Astrocyte (in vitro differentiated cells and primary cell): Measurements from ENCODE around the gene PEMT.

Source experiments
- CTCF ChIP-seq: IDR thresholded peaks from 2 replicates; pipeline ENCODE4 v1.5.1; 2011; ENCODE audit warnings: low read depth, mild to moderate bottlenecking, inconsistent platforms, low read length, moderate library complexity; ENCODE audit not compliant: insufficient read depth
- EZH2 ChIP-seq: IDR thresholded peaks from 2 replicates; pipeline ENCODE4 v1.6.1; 2012; ENCODE audit warnings: mild to moderate bottlenecking, low read length, inconsistent platforms; ENCODE audit not compliant: insufficient read depth

- TF ChIP-seq CTCF (no peak), EZH2 (no peak)
Measured at GRCh38 chr17:17469996-17470395, 121.5 kb downstream of the PEMT start.
